ENCODE data around the gene SH3PXD2A. TPM values are rescaled to one million over a fixed set of nuclear protein-coding genes. Genes with fewer than 3 reads are reported as not detected.

SH3PXD2A gene
- total RNA-seq, 2 experiments from 2014 or later = 6.5 to 7.4 TPM

GRCh38 chr10:103643381-103643780 lies 212.0 kb downstream of the SH3PXD2A start:
- H3K36me3 Mint-ChIP-seq (ENCODE audit: low read depth) = no peaks in the 10 kb centered on the region
- no peak overlapping the region for H3K27ac Mint-ChIP-seq
- TF ChIP-seq CTCF (IDR thresholded peaks at IDR 0.05) = no peak
- ATAC-seq = no peak
- CTCF ChIA-PET = no interaction called here
- no peaks in the 10 kb centered on the region for H3K4me1 Mint-ChIP-seq (ENCODE audit: low read depth)
- intact Hi-C loops (cut with micrococcal nuclease) = no loop called here
- POLR2A ChIA-PET = no interaction called here
- H3K27me3 Mint-ChIP-seq = no peaks in the 10 kb centered on the region
- no peak overlapping the region for H3K4me3 Mint-ChIP-seq
- DNase-seq = no peak
- no peaks in the 10 kb centered on the region for H3K9me3 Mint-ChIP-seq

- DNase-seq (no peak), ATAC-seq (no peak)
- intact Hi-C loops (cut with micrococcal nuclease) = no loop called here
- H3K27me3 Mint-ChIP-seq = no peaks in the 10 kb centered on the region
- H3K4me3 Mint-ChIP-seq = no peak overlapping the region
- no peak for TF ChIP-seq CTCF (IDR thresholded peaks at IDR 0.05)
- no peak overlapping the region for H3K27ac Mint-ChIP-seq
- H3K4me1 Mint-ChIP-seq (ENCODE audit: low read depth) = no peaks in the 10 kb centered on the region
- CTCF ChIA-PET = interaction anchor here (1.4 kb wide), 1 partner anchor 77 kb away, joined by 4 read pairs; no protein-coding TSS in a partner anchor
- POLR2A ChIA-PET = no interaction called here
- no peaks in the 10 kb centered on the region for H3K36me3 Mint-ChIP-seq (ENCODE audit: low read depth)
- H3K9me3 Mint-ChIP-seq = no peaks in the 10 kb centered on the region
These were observed 214.1 kb downstream of the SH3PXD2A start for GRCh38 chr10:103641326-103641725.

- intact Hi-C loops (cut with micrococcal nuclease) = no loop called here
- Mint-ChIP-seq H3K27me3 (no peaks in the 10 kb centered on the region), H3K4me3 (no peak overlapping the region), H3K9me3 (no peaks in the 10 kb centered on the region), H3K27ac (no peak overlapping the region), H3K36me3 (ENCODE audit: low read depth) (no peaks in the 10 kb centered on the region), H3K4me1 (ENCODE audit: low read depth) (no peaks in the 10 kb centered on the region)
- DNase-seq (no peak), ATAC-seq (no peak)
- CTCF ChIA-PET = interaction anchor here (0.8 to 1.4 kb wide), 2 partner anchors 35 to 77 kb away, joined by 3 to 4 read pairs; no protein-coding TSS in a partner anchor
- no peak for TF ChIP-seq CTCF (IDR thresholded peaks at IDR 0.05)
- POLR2A ChIA-PET = no interaction called here
These were observed 214.8 kb downstream of the SH3PXD2A start for GRCh38 chr10:103640436-103641181.

GRCh38 chr10:103638948-103639347 lies 216.4 kb downstream of the SH3PXD2A start:
- H3K27ac Mint-ChIP-seq = no peak overlapping the region
- ATAC-seq (no peak), DNase-seq (no peak)
- H3K4me3 Mint-ChIP-seq = no peak overlapping the region
- no peaks in the 10 kb centered on the region for H3K27me3 Mint-ChIP-seq
- intact Hi-C loops (cut with micrococcal nuclease) = no loop called here
- ChIA-PET POLR2A (no interaction called here), CTCF (interaction anchor here (2.6 kb wide), 1 partner anchor 47 kb away, joined by 15 read pairs; no protein-coding TSS in a partner anchor)
- no peaks in the 10 kb centered on the region for H3K36me3 Mint-ChIP-seq (ENCODE audit: low read depth)
- no peaks in the 10 kb centered on the region for H3K4me1 Mint-ChIP-seq (ENCODE audit: low read depth)
- TF ChIP-seq CTCF (IDR thresholded peaks at IDR 0.05) = no peak
- no peaks in the 10 kb centered on the region for H3K9me3 Mint-ChIP-seq

GRCh38 chr10:103637927-103638557 lies 217.3 kb downstream of the SH3PXD2A start:
- no peaks in the 10 kb centered on the region for H3K9me3 Mint-ChIP-seq
- no peaks in the 10 kb centered on the region for H3K36me3 Mint-ChIP-seq (ENCODE audit: low read depth)
- no peak overlapping the region for H3K27ac Mint-ChIP-seq
- H3K4me1 Mint-ChIP-seq (ENCODE audit: low read depth) = no peaks in the 10 kb centered on the region
- intact Hi-C loops (cut with micrococcal nuclease) = no loop called here
- no peak overlapping the region for H3K4me3 Mint-ChIP-seq
- POLR2A ChIA-PET = interaction anchor here (1.2 kb wide), 1 partner anchor 11 kb away, joined by 3 read pairs; no protein-coding TSS in a partner anchor
- ATAC-seq (no peak), DNase-seq (no peak)
- CTCF ChIA-PET = interaction anchor here (0.5 to 2.6 kb wide), 4 partner anchors 48 to 378 kb away, joined by 3 to 15 read pairs (median 3); no protein-coding TSS in a partner anchor
- no peaks in the 10 kb centered on the region for H3K27me3 Mint-ChIP-seq
- no peak for TF ChIP-seq CTCF (IDR thresholded peaks at IDR 0.05)

Measured in activated CD8-positive, alpha-beta T cell treated with anti-CD3 and anti-CD28 coated beads for 36 hours (primary cell).